T-helper 17 cell (primary cell): ENCODE data around the gene S100A16. TPM values are rescaled to one million over a fixed set of nuclear protein-coding genes. Genes with fewer than 3 reads are reported as not detected.

Experiments
- total RNA-seq, 4 donors: library from RNA in 2 of 4; stranded (reverse) in 2 of 4; gene quantifications; one replicate each; pipeline ENCODE4 v1.2.3 and lab custom pipeline; 2022 to 2026

S100A16 gene
- total RNA-seq, 2 donors from 2014 or later: not detected

Other genes with a start within 250 kb of the S100A16 start
- gene S100A12, start 237.5 kb downstream of the S100A16 start, total RNA-seq: 1 to 10 TPM; 2.0 to 9.1 TPM
- 100 to 1,000 TPM in 1 of 2 donors, 1 to 10 TPM in 1; 4.6 to 110 TPM for gene S100A8, start 222.1 kb downstream of the S100A16 start, total RNA-seq
- not detected for gene S100A7A, start 196.6 kb downstream of the S100A16 start, total RNA-seq
- gene S100A7, start 152.5 kb downstream of the S100A16 start, total RNA-seq: not detected
- 100 to 1,000 TPM; 303 to 331 TPM for gene S100A6, start 77.1 kb downstream of the S100A16 start, total RNA-seq
- gene S100A5, start 72.2 kb downstream of the S100A16 start, total RNA-seq: 1 to 10 TPM in 1 of 2 donors, not detected in 1; 1.1 TPM
- gene S100A4, start 67.3 kb downstream of the S100A16 start, total RNA-seq: 1,000 to 10,000 TPM in 1 of 2 donors, 100 to 1,000 TPM in 1; 935 to 1,018 TPM
- gene S100A3, start 63.9 kb downstream of the S100A16 start, total RNA-seq: not detected
- gene S100A2, start 47.3 kb downstream of the S100A16 start, total RNA-seq: under 1 TPM in 1 of 2 donors, not detected in 1; 0.52 TPM
- not detected for gene S100A14, start 3.2 kb upstream of the S100A16 start, total RNA-seq
- 1 to 10 TPM; 3.1 to 4.6 TPM for gene S100A13, start 14.4 kb upstream of the S100A16 start, total RNA-seq
- gene S100A1, start 15.3 kb upstream of the S100A16 start, total RNA-seq: not detected
- gene CHTOP, start 20.9 kb upstream of the S100A16 start, total RNA-seq: 10 to 100 TPM; 82.0 to 82.4 TPM
- gene SNAPIN, start 45.6 kb upstream of the S100A16 start, total RNA-seq: 10 to 100 TPM; 17.6 to 18.2 TPM
- gene ILF2, start 57.9 kb upstream of the S100A16 start, total RNA-seq: 100 to 1,000 TPM; 136 to 142 TPM
- gene NPR1, start 65.6 kb upstream of the S100A16 start, total RNA-seq: not detected
- 10 to 100 TPM; 33.6 to 47.6 TPM for gene INTS3, start 114.9 kb upstream of the S100A16 start, total RNA-seq
- gene SLC27A3, start 162.3 kb upstream of the S100A16 start, total RNA-seq: 10 to 100 TPM in 1 of 2 donors, 1 to 10 TPM in 1; 7.4 to 10.0 TPM